Measurements from ENCODE around the gene CTDSP1. TPM values are rescaled to one million over a fixed set of nuclear protein-coding genes. Genes with fewer than 3 reads are reported as not detected.

Gene CTDSP1
- polyA plus RNA-seq, 1 of the 3 experiments (the other 2 are of a cell fraction): 88.0 TPM

DNA sequence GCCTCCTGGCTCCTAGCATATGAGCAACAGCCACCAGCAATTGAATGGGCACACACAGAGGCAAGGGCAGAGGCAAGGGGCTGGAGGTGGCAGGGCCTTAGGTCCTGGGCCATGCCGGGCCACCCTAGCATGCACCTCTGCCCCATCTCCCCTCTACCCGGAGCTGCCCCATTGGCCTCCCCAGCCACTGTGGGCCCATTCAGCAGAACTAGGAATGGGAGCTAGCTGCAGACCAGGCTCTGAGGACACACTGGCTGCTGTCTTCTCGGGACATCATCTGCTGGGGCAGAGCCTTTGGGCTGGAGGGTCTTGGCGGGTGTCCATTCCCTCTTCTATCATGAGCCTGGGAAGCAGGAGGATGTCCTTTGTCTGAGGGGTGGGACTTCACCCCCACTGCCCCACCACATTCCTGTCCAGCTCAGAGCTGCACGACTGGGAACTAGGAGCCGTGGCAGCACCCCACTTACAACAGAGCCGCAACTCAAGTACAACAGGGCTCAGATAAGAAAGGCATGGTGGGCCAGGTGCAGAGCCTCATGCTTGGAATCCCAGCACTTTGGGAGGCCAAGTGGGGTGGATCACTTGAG is 20.1 kb downstream of the CTDSP1 start:
- Histone ChIP-seq H3K9me2 (no peaks in the 10 kb centered on the region), H3K27ac (ENCODE audit: low read depth in 2 of 2, low read length in 1 of 2) (no peak overlapping the region), H3K36me3 (replicated peaks in 1 of 2; ENCODE audit: control insufficient read depth in 1 of 2, insufficient read depth in 2 of 2, low read length in 1 of 2) (no peaks in the 10 kb centered on the region), H3K4me1 (ENCODE audit: control insufficient read depth in 1 of 2, insufficient read depth in 2 of 2, low read depth in 1 of 2, low read length in 1 of 2) (no peaks in the 10 kb centered on the region), H3K4me3 (ENCODE audit: low read depth in 2 of 2, low read length in 1 of 2) (no peak overlapping the region), H4K20me1 (ENCODE audit: insufficient read depth) (no peaks in the 10 kb centered on the region), H3K79me2 (ENCODE audit: insufficient read depth) (no peaks in the 10 kb centered on the region), H3K9me3 (no peaks in the 10 kb centered on the region), H3F3A (replicated peaks; ENCODE audit: insufficient read depth) (no peaks in the 10 kb centered on the region), H3K27me3 (ENCODE audit: insufficient read depth) (no peaks in the 10 kb centered on the region), H3K9ac (no peak overlapping the region), H3K4me2 (no peak overlapping the region), H2AFZ (ENCODE audit: low read depth) (no peak overlapping the region)
- ChIA-PET POLR2A (no interaction called here), CTCF (no interaction called here)
- TF ChIP-seq EP300 (IDR thresholded peaks at IDR 0.05; ENCODE audit: borderline replicate concordance in 1 of 2, low read depth in 1 of 2, low read length in 1 of 2): no peak
- TF ChIP-seq, protein P1, sequence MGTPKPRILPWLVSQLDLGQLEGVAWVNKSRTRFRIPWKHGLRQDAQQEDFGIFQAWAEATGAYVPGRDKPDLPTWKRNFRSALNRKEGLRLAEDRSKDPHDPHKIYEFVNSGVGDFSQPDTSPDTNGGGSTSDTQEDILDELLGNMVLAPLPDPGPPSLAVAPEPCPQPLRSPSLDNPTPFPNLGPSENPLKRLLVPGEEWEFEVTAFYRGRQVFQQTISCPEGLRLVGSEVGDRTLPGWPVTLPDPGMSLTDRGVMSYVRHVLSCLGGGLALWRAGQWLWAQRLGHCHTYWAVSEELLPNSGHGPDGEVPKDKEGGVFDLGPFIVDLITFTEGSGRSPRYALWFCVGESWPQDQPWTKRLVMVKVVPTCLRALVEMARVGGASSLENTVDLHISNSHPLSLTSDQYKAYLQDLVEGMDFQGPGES (IDR thresholded peaks at IDR 0.05; ENCODE audit: low read depth, low read length): no peak
- no peak for TF ChIP-seq FOXM1 (IDR thresholded peaks at IDR 0.05; ENCODE audit: low read depth)
- TF ChIP-seq, protein P2, sequence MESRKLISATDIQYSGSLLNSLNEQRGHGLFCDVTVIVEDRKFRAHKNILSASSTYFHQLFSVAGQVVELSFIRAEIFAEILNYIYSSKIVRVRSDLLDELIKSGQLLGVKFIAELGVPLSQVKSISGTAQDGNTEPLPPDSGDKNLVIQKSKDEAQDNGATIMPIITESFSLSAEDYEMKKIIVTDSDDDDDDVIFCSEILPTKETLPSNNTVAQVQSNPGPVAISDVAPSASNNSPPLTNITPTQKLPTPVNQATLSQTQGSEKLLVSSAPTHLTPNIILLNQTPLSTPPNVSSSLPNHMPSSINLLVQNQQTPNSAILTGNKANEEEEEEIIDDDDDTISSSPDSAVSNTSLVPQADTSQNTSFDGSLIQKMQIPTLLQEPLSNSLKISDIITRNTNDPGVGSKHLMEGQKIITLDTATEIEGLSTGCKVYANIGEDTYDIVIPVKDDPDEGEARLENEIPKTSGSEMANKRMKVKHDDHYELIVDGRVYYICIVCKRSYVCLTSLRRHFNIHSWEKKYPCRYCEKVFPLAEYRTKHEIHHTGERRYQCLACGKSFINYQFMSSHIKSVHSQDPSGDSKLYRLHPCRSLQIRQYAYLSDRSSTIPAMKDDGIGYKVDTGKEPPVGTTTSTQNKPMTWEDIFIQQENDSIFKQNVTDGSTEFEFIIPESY (IDR thresholded peaks at IDR 0.05; ENCODE audit: borderline replicate concordance, low read depth): no peak
- TF ChIP-seq GABPA (IDR thresholded peaks at IDR 0.05; ENCODE audit: low read depth): no peak
- TF ChIP-seq, protein P3, sequence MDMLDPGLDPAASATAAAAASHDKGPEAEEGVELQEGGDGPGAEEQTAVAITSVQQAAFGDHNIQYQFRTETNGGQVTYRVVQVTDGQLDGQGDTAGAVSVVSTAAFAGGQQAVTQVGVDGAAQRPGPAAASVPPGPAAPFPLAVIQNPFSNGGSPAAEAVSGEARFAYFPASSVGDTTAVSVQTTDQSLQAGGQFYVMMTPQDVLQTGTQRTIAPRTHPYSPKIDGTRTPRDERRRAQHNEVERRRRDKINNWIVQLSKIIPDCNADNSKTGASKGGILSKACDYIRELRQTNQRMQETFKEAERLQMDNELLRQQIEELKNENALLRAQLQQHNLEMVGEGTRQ (IDR thresholded peaks at IDR 0.05; ENCODE audit: borderline replicate concordance, low read depth, low read length): no peak
- 76% methylated on average over 4 of the region's 7 CpGs for WGBS (ENCODE audit: low lambda C conversion rate)
- DNase-seq: no peak

DNA sequence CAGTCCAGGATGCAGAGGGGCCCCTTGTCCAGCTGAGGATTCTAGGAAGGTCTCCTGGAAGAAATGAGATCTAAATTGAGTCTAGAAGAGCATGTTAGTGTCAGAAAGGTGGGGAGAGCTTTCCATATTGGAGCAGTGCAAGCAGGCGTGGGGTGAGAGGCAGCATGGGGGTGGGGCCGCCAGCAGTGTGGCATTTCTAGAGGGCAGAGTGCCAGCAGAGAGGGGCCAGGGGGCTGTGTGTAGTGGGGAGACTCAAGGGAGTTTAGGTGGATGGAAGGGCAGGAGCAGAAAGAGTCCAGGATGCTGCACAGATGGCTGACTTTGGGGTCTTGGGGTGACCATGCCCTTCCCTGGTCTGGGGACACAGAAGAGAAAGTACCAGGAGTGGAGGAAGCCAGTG is 21.4 kb downstream of the CTDSP1 start:
- no peaks in the 10 kb centered on the region for H4K20me1 ChIP-seq (ENCODE audit: insufficient read depth)
- no peak overlapping the region for H2AFZ ChIP-seq (ENCODE audit: low read depth)
- H3K9ac ChIP-seq: no peak overlapping the region
- no peaks in the 10 kb centered on the region for H3K9me2 ChIP-seq
- DNase-seq: no peak
- no peaks in the 10 kb centered on the region for H3K4me1 ChIP-seq (ENCODE audit: control insufficient read depth in 1 of 2, insufficient read depth in 2 of 2, low read depth in 1 of 2, low read length in 1 of 2)
- H3K36me3 ChIP-seq (replicated peaks in 1 of 2; ENCODE audit: control insufficient read depth in 1 of 2, insufficient read depth in 2 of 2, low read length in 1 of 2): no peaks in the 10 kb centered on the region
- no peaks in the 10 kb centered on the region for H3K9me3 ChIP-seq
- H3K4me3 ChIP-seq (ENCODE audit: low read depth in 2 of 2, low read length in 1 of 2): no peak overlapping the region
- H3K27ac ChIP-seq (ENCODE audit: low read depth in 2 of 2, low read length in 1 of 2): no peak overlapping the region
- H3F3A ChIP-seq (replicated peaks; ENCODE audit: insufficient read depth): no peaks in the 10 kb centered on the region
- no peaks in the 10 kb centered on the region for H3K27me3 ChIP-seq (ENCODE audit: insufficient read depth)
- H3K4me2 ChIP-seq: no peak overlapping the region
- 79% methylated on average over 2 of the region's 2 CpGs for WGBS (ENCODE audit: low lambda C conversion rate)
- no peaks in the 10 kb centered on the region for H3K79me2 ChIP-seq (ENCODE audit: insufficient read depth)
- POLR2A ChIA-PET: no interaction called here
- CTCF ChIA-PET: interaction anchor here (0.7 kb wide), 1 partner anchor 10 kb away, joined by 3 read pairs; no protein-coding TSS in a partner anchor
- TF ChIP-seq, protein P4, sequence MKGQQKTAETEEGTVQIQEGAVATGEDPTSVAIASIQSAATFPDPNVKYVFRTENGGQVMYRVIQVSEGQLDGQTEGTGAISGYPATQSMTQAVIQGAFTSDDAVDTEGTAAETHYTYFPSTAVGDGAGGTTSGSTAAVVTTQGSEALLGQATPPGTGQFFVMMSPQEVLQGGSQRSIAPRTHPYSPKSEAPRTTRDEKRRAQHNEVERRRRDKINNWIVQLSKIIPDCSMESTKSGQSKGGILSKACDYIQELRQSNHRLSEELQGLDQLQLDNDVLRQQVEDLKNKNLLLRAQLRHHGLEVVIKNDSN (IDR thresholded peaks at IDR 0.05; ENCODE audit: borderline replicate concordance, low read depth): no peak
- TF ChIP-seq MXI1 (IDR thresholded peaks at IDR 0.05; ENCODE audit: low read depth, low read length) (no peak), FOSL2 (IDR thresholded peaks at IDR 0.05; ENCODE audit: borderline replicate concordance, low read depth) (no peak), FOXM1 (IDR thresholded peaks at IDR 0.05; ENCODE audit: low read depth) (no peak), RCOR1 (IDR thresholded peaks at IDR 0.05; ENCODE audit: low read length) (no peak), EZH2phosphoT487 (IDR thresholded peaks at IDR 0.05; ENCODE audit: borderline replicate concordance, low read depth) (no peak), FOXJ3 (CRISPR knock-in tag; IDR thresholded peaks at IDR 0.05) (no peak), GATA2 (CRISPR knock-in tag; IDR thresholded peaks at IDR 0.05) (no peak), ELF1 (IDR thresholded peaks at IDR 0.05) (no peak), RFX5 (IDR thresholded peaks at IDR 0.05; ENCODE audit: low read length) (no peak), RXRA (IDR thresholded peaks at IDR 0.05; ENCODE audit: borderline replicate concordance, low read depth) (no peak), NFIC (IDR thresholded peaks at IDR 0.05; ENCODE audit: borderline replicate concordance) (no peak), TEAD4 (IDR thresholded peaks at IDR 0.05; ENCODE audit: borderline replicate concordance, insufficient read depth) (no peak)
- TF ChIP-seq, protein P5, sequence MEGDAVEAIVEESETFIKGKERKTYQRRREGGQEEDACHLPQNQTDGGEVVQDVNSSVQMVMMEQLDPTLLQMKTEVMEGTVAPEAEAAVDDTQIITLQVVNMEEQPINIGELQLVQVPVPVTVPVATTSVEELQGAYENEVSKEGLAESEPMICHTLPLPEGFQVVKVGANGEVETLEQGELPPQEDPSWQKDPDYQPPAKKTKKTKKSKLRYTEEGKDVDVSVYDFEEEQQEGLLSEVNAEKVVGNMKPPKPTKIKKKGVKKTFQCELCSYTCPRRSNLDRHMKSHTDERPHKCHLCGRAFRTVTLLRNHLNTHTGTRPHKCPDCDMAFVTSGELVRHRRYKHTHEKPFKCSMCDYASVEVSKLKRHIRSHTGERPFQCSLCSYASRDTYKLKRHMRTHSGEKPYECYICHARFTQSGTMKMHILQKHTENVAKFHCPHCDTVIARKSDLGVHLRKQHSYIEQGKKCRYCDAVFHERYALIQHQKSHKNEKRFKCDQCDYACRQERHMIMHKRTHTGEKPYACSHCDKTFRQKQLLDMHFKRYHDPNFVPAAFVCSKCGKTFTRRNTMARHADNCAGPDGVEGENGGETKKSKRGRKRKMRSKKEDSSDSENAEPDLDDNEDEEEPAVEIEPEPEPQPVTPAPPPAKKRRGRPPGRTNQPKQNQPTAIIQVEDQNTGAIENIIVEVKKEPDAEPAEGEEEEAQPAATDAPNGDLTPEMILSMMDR (IDR thresholded peaks at IDR 0.05): no peak
- TF ChIP-seq, protein P1 (IDR thresholded peaks at IDR 0.05; ENCODE audit: low read depth, low read length): no peak
